HepG2 (cell line): ENCODE data around the gene IGFL1. TPM values are rescaled to one million over a fixed set of nuclear protein-coding genes. Genes with fewer than 3 reads are reported as not detected.

Experiments
- ATAC-seq: fragments of 200-7000 bp; cut with Tn5 transposase; 3 replicates; pipeline ENCODE4 v1.9.1; 2020; ENCODE audit warnings: mild to moderate bottlenecking, moderate library complexity
- Bru-seq: library from RNA; stranded (reverse); fragments of 400-500 nt; gene quantifications from one replicate; lab custom pipeline; 2021; lab: Mats Ljungman, UMichigan
- BruChase-seq, 2 experiments: library from RNA; stranded (reverse); fragments of 400-500 nt; gene quantifications; one replicate each; lab custom pipeline; 2021; lab: Mats Ljungman, UMichigan
- BruUV-seq: library from RNA; stranded (reverse); fragments of 400-500 nt; replicated peaks from 2 replicates; lab custom pipeline; 2021; lab: Mats Ljungman, UMichigan
- CTCF ChIA-PET: fragments of 300-600 bp; formaldehyde crosslinking; extraction: SDS; loops from one replicate; lab custom pipeline; 2021; ENCODE audit warnings: low total read pairs, inconsistent platforms, low intra/inter-chr PET ratio; lab: Yijun Ruan, JAX
- POLR2A ChIA-PET: fragments of 350-600 bp; sonication (Branson Sonifier 250); formaldehyde crosslinking; loops from one replicate; lab custom pipeline; 2020; ENCODE audit warnings: antibody characterized with exemption, inconsistent platforms; lab: Yijun Ruan, JAX
- DNase-seq: peaks from one replicate; pipeline ENCODE4 v3.0.0-alpha.2; 2015; ENCODE audit warnings: low spot score
- FAIRE-seq: peaks from 3 replicates; lab custom pipeline; 2011; peaks lifted over from hg19 to GRCh38; lab: Jason Lieb, UNC
- H2AFZ ChIP-seq: one replicate; pipeline ENCODE4 v1.6.1; 2011; ENCODE audit warnings: low read length, inconsistent platforms
- H3K27ac ChIP-seq: fragments of 300-600 bp; 3 replicates; pipeline ENCODE4 v1.8.0; 2011; ENCODE audit warnings: mixed run types, mild to moderate bottlenecking, mixed read lengths, low read length, inconsistent platforms; ENCODE audit not compliant: insufficient read depth; ENCODE audit errors: extremely low read length
- H3K27me3 ChIP-seq, 2 experiments: fragments of 200-600 bp in 1 of 2; 2 replicates in 1 of 2; 3 replicates in 1 of 2; pipeline versions ENCODE4 v1.6.0 to v1.8.0; 2011; ENCODE audit warnings: low read length in 2 of 2, mild to moderate bottlenecking in 2 of 2, moderate library complexity in 2 of 2, inconsistent platforms in 1 of 2; ENCODE audit not compliant: insufficient read depth in 2 of 2, control insufficient read depth in 1 of 2
- H3K36me3 ChIP-seq, 2 experiments: fragments of 200-600 bp in 1 of 2; replicated peaks in 1 of 2; 2 replicates in 1 of 2; 3 replicates in 1 of 2; pipeline versions ENCODE4 v1.5.1 to v1.8.0; 2011; ENCODE audit warnings: low read length in 2 of 2, inconsistent platforms in 1 of 2; ENCODE audit not compliant: insufficient read depth in 2 of 2, control insufficient read depth in 1 of 2
- H3K4me1 ChIP-seq: 2 replicates; pipeline ENCODE4 v1.5.1; 2012; ENCODE audit warnings: low read length, inconsistent platforms; ENCODE audit not compliant: insufficient read depth
- H3K4me2 ChIP-seq: 2 replicates; pipeline ENCODE4 v1.6.0; 2011; ENCODE audit warnings: low read depth, low read length, inconsistent platforms
- H3K4me3 ChIP-seq, 3 experiments: fragments of 200-600 bp in 1 of 3; sonication (generic), shearing (Covaris generic) in 1 of 3; replicated peaks in 1 of 3; 2 replicates each; pipeline ENCODE4 v1.5.1; 2011 to 2016; ENCODE audit warnings: low read length in 3 of 3, inconsistent platforms in 2 of 3, low read depth in 2 of 3, mild to moderate bottlenecking in 2 of 3, control low read depth in 1 of 3, mixed read lengths in 1 of 3; ENCODE audit not compliant: insufficient read depth in 1 of 3
- H3K79me2 ChIP-seq: one replicate; pipeline ENCODE4 v1.6.1; 2011; ENCODE audit warnings: low read length, inconsistent platforms; ENCODE audit not compliant: insufficient read depth
- H3K9ac ChIP-seq: 2 replicates; pipeline ENCODE4 v1.6.0; 2011; ENCODE audit warnings: mild to moderate bottlenecking, low read depth, low read length, inconsistent platforms; ENCODE audit not compliant: insufficient read depth
- H3K9me3 ChIP-seq: 2 replicates; pipeline ENCODE4 v1.5.1; 2012; ENCODE audit warnings: mild to moderate bottlenecking, low read length
- H4K20me1 ChIP-seq: 2 replicates; pipeline ENCODE4 v1.6.0; 2011; ENCODE audit warnings: inconsistent platforms, mild to moderate bottlenecking, low read length, moderate library complexity; ENCODE audit not compliant: insufficient read depth
- ETV6 ChIP-seq: sonication (generic); formaldehyde crosslinking; conservative IDR thresholded peaks from 2 replicates; pipeline ENCODE4 v1.4.0; 2020; ENCODE audit warnings: missing genetic modification reagents
- EZH2 ChIP-seq: conservative IDR thresholded peaks from 2 replicates; pipeline ENCODE4 v1.6.1; 2012; ENCODE audit warnings: mild to moderate bottlenecking, low read depth, low read length, moderate library complexity
- FOXA1 ChIP-seq, 2 experiments: fragments of 450-650 bp in 1 of 2; sonication (generic) in 1 of 2; formaldehyde crosslinking in 1 of 2; IDR thresholded peaks; 2 replicates each; pipeline versions ENCODE4 v1.4.0 to v1.6.1; 2016 to 2020; ENCODE audit warnings: missing genetic modification reagents in 1 of 2
- FOXP1 ChIP-seq, 2 experiments: fragments of 450-650 bp in 1 of 2; IDR thresholded peaks; 2 replicates each; pipeline ENCODE4 v1.6.1; 2017 to 2018; ENCODE audit warnings: antibody characterized with exemption in 1 of 2
- GFI1 ChIP-seq: sonication (generic); formaldehyde crosslinking; IDR thresholded peaks from 2 replicates; pipeline ENCODE4 v1.5.0; 2020; ENCODE audit warnings: missing genetic modification reagents, mild to moderate bottlenecking, borderline replicate concordance
- NFKB2 ChIP-seq: sonication (generic); formaldehyde crosslinking; IDR thresholded peaks from 2 replicates; pipeline ENCODE4 v1.4.0; 2020; ENCODE audit warnings: missing genetic modification reagents, borderline replicate concordance
- NKX3-1 ChIP-seq: sonication (generic); formaldehyde crosslinking; IDR thresholded peaks from 2 replicates; pipeline ENCODE4 v1.5.0; 2020; ENCODE audit warnings: missing genetic modification reagents
- NR2F6 ChIP-seq, 2 experiments: IDR thresholded peaks; 2 replicates each; pipeline ENCODE4 v1.6.1; 2016; ENCODE audit warnings: antibody characterized with exemption in 1 of 2, mild to moderate bottlenecking in 1 of 2
- TERF1 ChIP-seq: sonication (generic); formaldehyde crosslinking; IDR thresholded peaks from 2 replicates; pipeline ENCODE4 v1.8.0; 2022; ENCODE audit warnings: mild to moderate bottlenecking, missing genetic modification reagents, moderate library complexity
- ZFP36 ChIP-seq: fragments of 150-350 bp; IDR thresholded peaks from 2 replicates; pipeline ENCODE4 v1.6.1; 2018; ENCODE audit warnings: borderline replicate concordance, low read length, low read depth; ENCODE audit not compliant: partially characterized antibody
- ZNF121 ChIP-seq: sonication (generic); formaldehyde crosslinking; IDR thresholded peaks from 2 replicates; pipeline ENCODE4 v1.5.0; 2020; ENCODE audit warnings: mild to moderate bottlenecking, missing genetic modification reagents
- ZNF503 ChIP-seq: sonication (generic); formaldehyde crosslinking; IDR thresholded peaks from 2 replicates; pipeline ENCODE4 v1.4.0; 2020; ENCODE audit warnings: missing genetic modification reagents
- ZNF557 ChIP-seq: sonication (generic); formaldehyde crosslinking; IDR thresholded peaks from 2 replicates; pipeline ENCODE4 v1.4.0; 2020; ENCODE audit warnings: missing genetic modification reagents
- ZNF713 ChIP-seq: sonication (generic); formaldehyde crosslinking; IDR thresholded peaks from 2 replicates; pipeline ENCODE4 v1.4.0; 2020; ENCODE audit warnings: mild to moderate bottlenecking, missing genetic modification reagents
- ZNF776 ChIP-seq: sonication (generic); formaldehyde crosslinking; IDR thresholded peaks from 2 replicates; pipeline ENCODE4 v1.4.0; 2020; ENCODE audit warnings: mild to moderate bottlenecking, missing genetic modification reagents
- WGBS: methylation state at CpG from one replicate; pipeline ENCODE4 v1.1.6; 2017; ENCODE audit warnings: low lambda C conversion rate; 5-methylcytosine and 5-hydroxymethylcytosine counted together
- in situ Hi-C: cut with HindIII; loops from 2 replicates; pipeline ENCODE4 v1.10.0; 2017; ENCODE audit warnings: low pct_unique_long_range_greater_than_20kb; ENCODE audit not compliant: extremely low pct_ligation_motif_present
- intact Hi-C: fragments of 100-400 bp; cut with micrococcal nuclease; formaldehyde crosslinking; loops from one replicate; pipeline ENCODE4 v1.10.0; 2022; ENCODE audit not compliant: unreplicated experiment
- long read RNA-seq, 2 experiments: library from RNA in 1 of 2; library from polyadenylated mRNA in 1 of 2; stranded (forward) in 1 of 2; unstranded in 1 of 2; transcript quantifications; one replicate each; pipeline ENCODE4 v2.0.0, GENCODE V29; 2019 to 2022
- polyA minus RNA-seq, 3 experiments: library from RNA; depleted of rRNA, polyadenylated mRNA; stranded (reverse); fragments of >200 nt; gene quantifications; 2 replicates each; pipeline ENCODE4 v1.2.3, GENCODE V29; 2011; ENCODE audit warnings: low replicate concordance in 1 of 3
- polyA plus RNA-seq, 8 experiments: library from polyadenylated mRNA; depleted of rRNA in 3 of 8; stranded (reverse) in 7 of 8; unstranded in 1 of 8; fragments of >200 nt; fragmentation: Illumina TruSeq in 4 of 8; extraction: Trizol in 4 of 8; gene quantifications; 2 replicates each; pipeline versions ENCODE4 v1.2.1 to v1.2.3, GENCODE V29; 2011 to 2016; ENCODE audit warnings: low read depth in 4 of 8, missing spikeins in 1 of 8, mixed read lengths in 1 of 8; ENCODE audit not compliant: insufficient read depth in 1 of 8
- total RNA-seq, 5 experiments: library from RNA; depleted of rRNA; stranded (reverse); fragments of >200 nt; fragmentation: Illumina TruSeq; extraction: Trizol; gene quantifications; 2 replicates each; pipeline ENCODE4 v1.2.3, GENCODE V29; 2016; ENCODE audit warnings: low read depth in 1 of 5

Gene IGFL1
- total RNA-seq (2016; rRNA removed; fragmentation: Illumina TruSeq; extraction: Trizol) (not detected in 2 replicates), polyA plus RNA-seq (2011; rRNA removed) (not detected in 2 replicates), polyA minus RNA-seq (2011; rRNA and poly(A)+ RNA removed; ENCODE audit: low replicate concordance) (0.56 TPM in 1 of 2 replicates, not detected in the other), Bru-seq, nascent RNA (not detected), BruChase-seq, experiment 1, labeled RNA remaining after a 6-hour chase (not detected), BruChase-seq, experiment 2, labeled RNA remaining after a 2-hour chase (not detected)
- not detected in 2 replicates for total RNA-seq (2016; cell fraction: cytosol; rRNA removed; fragmentation: Illumina TruSeq; extraction: Trizol; ENCODE audit: low read depth)
- not detected in 2 replicates for total RNA-seq (2016; cell fraction: insoluble cytoplasmic fraction; rRNA removed; fragmentation: Illumina TruSeq; extraction: Trizol)
- total RNA-seq (2016; cell fraction: membrane; rRNA removed; fragmentation: Illumina TruSeq; extraction: Trizol) = not detected in 2 replicates
- total RNA-seq (2016; cell fraction: nucleus; rRNA removed; fragmentation: Illumina TruSeq; extraction: Trizol) = not detected in 2 replicates
- not detected in 2 replicates for polyA plus RNA-seq (2011; cell fraction: cytosol; rRNA removed)
- polyA plus RNA-seq (2011; cell fraction: nucleus; rRNA removed) = not detected in 2 replicates
- not detected in 2 replicates for polyA plus RNA-seq (2012)
- not detected in 2 replicates for polyA plus RNA-seq (2016; cell fraction: cytosol; fragmentation: Illumina TruSeq; extraction: Trizol; ENCODE audit: low read depth)
- polyA plus RNA-seq (2016; cell fraction: insoluble cytoplasmic fraction; fragmentation: Illumina TruSeq; extraction: Trizol; ENCODE audit: low read depth) = not detected in 2 replicates
- polyA plus RNA-seq (2016; cell fraction: membrane; fragmentation: Illumina TruSeq; extraction: Trizol; ENCODE audit: low read depth) = not detected in 2 replicates
- not detected in 2 replicates for polyA plus RNA-seq (2016; cell fraction: nucleus; fragmentation: Illumina TruSeq; extraction: Trizol; ENCODE audit: insufficient read depth, low read depth)
- polyA minus RNA-seq (2011; cell fraction: cytosol; rRNA and poly(A)+ RNA removed) = not detected in 2 replicates
- not detected in 2 replicates for polyA minus RNA-seq (2011; cell fraction: nucleus; rRNA and poly(A)+ RNA removed)
- long read RNA-seq, experiment 1 = 0 reads
- long read RNA-seq, experiment 2 = 0 reads

- no peak within 1 kb of the TSS for H3K27ac ChIP-seq
- ChIA-PET CTCF (no interaction called here), POLR2A (no interaction called here)
- no peaks in the 10 kb centered on the region for H3K36me3 ChIP-seq
- no peak for FAIRE-seq
- DNase-seq = no peak
- H3K79me2 ChIP-seq = no peaks in the 10 kb centered on the region
- TF ChIP-seq NFKB2 (CRISPR knock-in tag) = no peak
- no peak for TF ChIP-seq NKX3-1 (CRISPR knock-in tag)
- no peak for TF ChIP-seq ZNF713
- TF ChIP-seq GFI1 (CRISPR knock-in tag) = no peak
- no peak for TF ChIP-seq ZNF776 (CRISPR knock-in tag)
- TF ChIP-seq NR2F6 (IDR thresholded peaks at IDR 0.05) = no peak
- no peak for TF ChIP-seq NR2F6 (CRISPR knock-in tag; IDR thresholded peaks at IDR 0.05)
- TF ChIP-seq ZFP36 = no peak
- no peak for TF ChIP-seq TERF1 (CRISPR knock-in tag)
- no peak for TF ChIP-seq ZNF121 (CRISPR knock-in tag)
- no peak for TF ChIP-seq ZNF557
- no peak for TF ChIP-seq FOXA1 (IDR thresholded peaks at IDR 0.05)
- TF ChIP-seq FOXA1 (CRISPR knock-in tag; IDR thresholded peaks at IDR 0.05) = no peak
- TF ChIP-seq EZH2 = no peak
- TF ChIP-seq ETV6 (CRISPR knock-in tag) = no peak
- TF ChIP-seq ZNF503 = no peak
- TF ChIP-seq FOXP1 (IDR thresholded peaks at IDR 0.05) = no peak
- TF ChIP-seq FOXP1 (CRISPR knock-in tag; IDR thresholded peaks at IDR 0.05) = no peak
- H4K20me1 ChIP-seq = no peaks in the 10 kb centered on the region
- peaks cover 3 to 20% of the 10 kb centered on the region in 2 experiments for H3K27me3 ChIP-seq
- no peak within 1 kb of the TSS for H2AFZ ChIP-seq
- H3K4me3 ChIP-seq = no peak within 1 kb of the TSS
- 4% methylated on average over 3 of the region's 6 CpGs for WGBS
- H3K9me3 ChIP-seq = no peaks in the 10 kb centered on the region
- no peak for ATAC-seq
- no TSS peak for BruUV-seq
- H3K4me2 ChIP-seq = no peak within 1 kb of the TSS
- in situ Hi-C loops (no loop called here), intact Hi-C loops (no loop called here)
- no peaks in the 10 kb centered on the region for H3K4me1 ChIP-seq
- H3K9ac ChIP-seq = no peak within 1 kb of the TSS
Measured at GRCh38 chr19:46229442-46229841, at the start of gene IGFL1. Gene IGFL1 (plus strand): TSS chr19:46229742. CDS start chr19:46229775, 33 bp downstream.
